GM12801 (cell line): Measurements from ENCODE around the gene CRHR1.

Source experiments
- CTCF ChIP-seq: IDR thresholded peaks from one replicate; pipeline ENCODE4 v1.5.1; 2011; ENCODE audit warnings: control low read depth; ENCODE audit not compliant: insufficient read length; ENCODE audit errors: extremely low read depth

The CRHR1 gene

GRCh38 chr17:45876539-45876938 lies 92.4 kb downstream of the CRHR1 start:
- TF ChIP-seq CTCF, result no peak

GRCh38 chr17:45877467-45877866 lies 93.3 kb downstream of the CRHR1 start:
- TF ChIP-seq CTCF, result no peak

- TF ChIP-seq CTCF, result no peak
These were observed 98.9 kb downstream of the CRHR1 start for GRCh38 chr17:45883063-45883462.
